D721Med (cell line): ENCODE results near the gene ESYT1.

Source experiments
- DNase-seq: peaks from one replicate; pipeline ENCODE4 v3.0.0; 2011; ENCODE audit warnings: low spot score; ENCODE audit not compliant: insufficient read length
- FAIRE-seq: peaks from 2 replicates; lab custom pipeline; 2011; peaks lifted over from hg19 to GRCh38; lab: Jason Lieb, UNC
- TF ChIP-seq, protein P1 (sequence below): IDR thresholded peaks from 2 replicates; pipeline ENCODE4 v1.5.1; 2012; ENCODE audit warnings: mild to moderate bottlenecking, control low read depth; ENCODE audit not compliant: insufficient read depth; ENCODE audit errors: missing control alignments

ESYT1 gene

DNA sequence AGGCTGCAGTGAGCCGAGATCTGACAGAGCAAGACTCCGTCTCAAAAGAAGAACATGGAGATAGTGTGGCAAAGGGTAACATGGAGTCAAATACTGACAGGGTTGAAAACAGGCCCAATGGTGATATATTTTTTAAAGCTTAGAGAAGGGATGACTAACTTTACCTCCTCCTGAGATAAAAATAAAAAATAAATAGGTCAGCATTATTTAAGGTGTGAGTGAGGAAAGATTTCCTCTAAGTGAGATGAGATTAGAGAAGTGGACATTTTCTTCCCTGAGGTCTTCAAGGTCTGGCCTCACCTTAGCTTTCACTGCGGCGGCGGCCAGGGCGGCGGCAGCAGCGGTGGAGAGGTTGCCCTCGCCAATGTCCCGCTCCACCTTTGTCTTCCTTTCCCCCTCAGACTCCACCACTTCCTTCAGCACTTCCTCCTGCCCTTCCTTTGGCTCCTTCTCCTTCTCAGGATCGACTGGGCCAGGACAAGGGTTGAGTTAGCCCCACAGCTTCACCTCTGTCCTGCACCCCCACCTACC lies 41.2 kb downstream of the ESYT1 start:
- TF ChIP-seq, protein P1, sequence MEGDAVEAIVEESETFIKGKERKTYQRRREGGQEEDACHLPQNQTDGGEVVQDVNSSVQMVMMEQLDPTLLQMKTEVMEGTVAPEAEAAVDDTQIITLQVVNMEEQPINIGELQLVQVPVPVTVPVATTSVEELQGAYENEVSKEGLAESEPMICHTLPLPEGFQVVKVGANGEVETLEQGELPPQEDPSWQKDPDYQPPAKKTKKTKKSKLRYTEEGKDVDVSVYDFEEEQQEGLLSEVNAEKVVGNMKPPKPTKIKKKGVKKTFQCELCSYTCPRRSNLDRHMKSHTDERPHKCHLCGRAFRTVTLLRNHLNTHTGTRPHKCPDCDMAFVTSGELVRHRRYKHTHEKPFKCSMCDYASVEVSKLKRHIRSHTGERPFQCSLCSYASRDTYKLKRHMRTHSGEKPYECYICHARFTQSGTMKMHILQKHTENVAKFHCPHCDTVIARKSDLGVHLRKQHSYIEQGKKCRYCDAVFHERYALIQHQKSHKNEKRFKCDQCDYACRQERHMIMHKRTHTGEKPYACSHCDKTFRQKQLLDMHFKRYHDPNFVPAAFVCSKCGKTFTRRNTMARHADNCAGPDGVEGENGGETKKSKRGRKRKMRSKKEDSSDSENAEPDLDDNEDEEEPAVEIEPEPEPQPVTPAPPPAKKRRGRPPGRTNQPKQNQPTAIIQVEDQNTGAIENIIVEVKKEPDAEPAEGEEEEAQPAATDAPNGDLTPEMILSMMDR, result no peak
- DNase-seq, result no peak
- FAIRE-seq, result no peak

DNA sequence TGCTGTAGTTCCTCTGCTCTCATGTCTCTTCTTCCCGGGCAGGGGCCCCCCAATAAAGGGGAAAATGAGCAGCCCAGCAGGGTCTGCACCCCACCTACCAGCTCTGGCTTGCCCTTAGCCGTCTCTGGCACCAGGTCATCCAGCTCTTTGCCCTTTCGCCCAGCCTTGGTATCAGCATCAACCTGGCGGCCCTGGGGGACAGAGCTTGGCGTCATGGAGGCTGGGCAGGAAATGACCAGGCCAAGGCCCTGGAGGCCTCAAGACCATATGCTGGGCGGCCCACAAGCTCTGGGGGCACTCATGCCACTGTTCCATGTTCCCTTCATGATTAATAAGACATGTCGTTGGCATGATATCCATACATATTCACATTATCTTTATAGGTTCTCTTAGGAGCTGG lies 44.8 kb downstream of the ESYT1 start:
- TF ChIP-seq, protein P1, result no peak
- DNase-seq (no peak), FAIRE-seq (no peak)

DNA sequence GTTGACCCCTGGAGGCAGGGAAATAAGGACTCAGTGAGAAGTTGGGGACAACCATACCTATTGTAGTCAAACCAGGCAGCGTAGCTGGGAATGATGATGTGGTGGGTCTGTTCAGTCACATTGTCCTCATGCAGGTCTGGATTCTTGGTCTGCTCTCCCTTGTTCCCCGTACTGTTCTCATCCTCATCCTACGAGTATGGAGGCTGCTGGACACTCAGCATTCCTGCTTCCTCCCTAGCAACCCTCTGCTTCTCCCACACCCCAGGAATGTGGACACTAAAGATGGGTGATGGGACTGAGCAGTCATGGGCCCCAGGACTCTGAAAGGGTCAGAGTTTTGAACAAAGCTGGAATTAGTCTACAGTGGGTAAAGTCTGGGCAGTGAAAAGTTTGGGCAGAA lies 50.3 kb downstream of the ESYT1 start:
- DNase-seq (no peak), FAIRE-seq (no peak)
- TF ChIP-seq, protein P1, result no peak

DNA sequence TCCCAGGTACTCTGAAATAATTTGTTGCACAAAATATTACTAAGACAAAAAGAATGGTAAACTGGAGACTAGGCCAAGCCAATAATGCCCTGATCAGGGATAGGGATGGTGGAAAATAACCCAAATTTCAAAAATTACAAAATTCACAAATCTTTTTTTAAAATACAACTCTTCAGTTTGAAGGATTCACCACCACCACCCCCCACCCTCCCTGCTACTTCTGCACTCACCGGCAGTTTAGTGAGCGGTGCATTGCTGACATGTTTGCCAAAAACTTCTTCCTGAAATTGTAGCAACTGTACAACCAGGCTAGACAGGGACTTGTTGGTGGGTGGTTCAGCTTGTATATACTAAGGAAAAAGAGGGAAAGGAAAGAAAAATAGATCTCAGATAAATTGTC lies 58.9 kb downstream of the ESYT1 start:
- no peak for FAIRE-seq
- TF ChIP-seq, protein P1, result no peak
- DNase-seq, result no peak

DNA sequence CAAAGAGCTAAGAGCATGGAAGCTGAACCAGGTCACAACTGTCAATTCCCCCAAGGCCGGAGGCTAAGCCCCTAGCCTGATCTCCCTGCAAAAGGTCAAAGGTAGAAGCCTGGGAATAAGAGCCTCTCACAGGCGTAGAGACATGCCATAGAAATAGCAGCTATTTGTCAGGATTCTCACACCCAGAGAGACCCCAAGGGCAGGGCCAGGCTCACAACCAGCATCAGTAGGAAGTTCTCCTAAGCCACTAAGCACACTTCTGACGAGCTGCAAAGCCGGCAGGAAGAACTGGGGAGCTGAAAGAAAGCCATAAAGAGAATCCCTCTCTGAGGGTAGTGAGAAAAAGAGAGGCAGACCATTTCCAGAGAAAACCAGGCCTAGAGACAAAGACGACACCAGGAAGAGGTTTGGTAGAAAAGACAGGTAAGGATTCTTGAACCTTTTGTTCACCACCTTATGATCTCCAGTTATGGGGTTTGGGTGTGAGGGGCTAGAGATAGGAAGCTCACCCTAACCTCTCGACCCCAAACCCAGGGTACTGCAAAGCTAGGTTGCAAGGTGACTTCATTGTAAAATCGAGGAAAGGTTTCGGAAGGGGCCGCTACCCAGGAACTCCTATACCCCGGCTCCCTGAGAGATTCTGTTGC lies 60.2 kb downstream of the ESYT1 start:
- no peak for FAIRE-seq
- TF ChIP-seq, protein P1, result no peak
- no peak for DNase-seq

DNA sequence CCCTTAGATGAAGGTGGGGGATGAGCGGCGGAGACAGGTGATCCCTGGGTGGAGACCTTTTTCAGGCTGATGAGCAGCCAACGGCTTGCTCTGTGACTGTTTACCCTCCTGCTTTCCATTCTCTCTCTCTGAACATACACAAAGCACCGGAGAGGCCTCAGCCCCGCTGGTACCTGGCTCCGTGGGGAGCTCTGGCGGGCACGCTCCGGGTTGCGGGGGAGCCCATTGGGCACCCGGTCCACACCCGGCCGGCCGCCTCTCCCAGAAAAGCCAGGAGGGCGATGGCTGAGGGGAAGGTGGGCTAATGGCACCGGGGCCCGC lies 60.7 kb downstream of the ESYT1 start:
- DNase-seq (no peak), FAIRE-seq (no peak)
- TF ChIP-seq, protein P1, result no peak

DNA sequence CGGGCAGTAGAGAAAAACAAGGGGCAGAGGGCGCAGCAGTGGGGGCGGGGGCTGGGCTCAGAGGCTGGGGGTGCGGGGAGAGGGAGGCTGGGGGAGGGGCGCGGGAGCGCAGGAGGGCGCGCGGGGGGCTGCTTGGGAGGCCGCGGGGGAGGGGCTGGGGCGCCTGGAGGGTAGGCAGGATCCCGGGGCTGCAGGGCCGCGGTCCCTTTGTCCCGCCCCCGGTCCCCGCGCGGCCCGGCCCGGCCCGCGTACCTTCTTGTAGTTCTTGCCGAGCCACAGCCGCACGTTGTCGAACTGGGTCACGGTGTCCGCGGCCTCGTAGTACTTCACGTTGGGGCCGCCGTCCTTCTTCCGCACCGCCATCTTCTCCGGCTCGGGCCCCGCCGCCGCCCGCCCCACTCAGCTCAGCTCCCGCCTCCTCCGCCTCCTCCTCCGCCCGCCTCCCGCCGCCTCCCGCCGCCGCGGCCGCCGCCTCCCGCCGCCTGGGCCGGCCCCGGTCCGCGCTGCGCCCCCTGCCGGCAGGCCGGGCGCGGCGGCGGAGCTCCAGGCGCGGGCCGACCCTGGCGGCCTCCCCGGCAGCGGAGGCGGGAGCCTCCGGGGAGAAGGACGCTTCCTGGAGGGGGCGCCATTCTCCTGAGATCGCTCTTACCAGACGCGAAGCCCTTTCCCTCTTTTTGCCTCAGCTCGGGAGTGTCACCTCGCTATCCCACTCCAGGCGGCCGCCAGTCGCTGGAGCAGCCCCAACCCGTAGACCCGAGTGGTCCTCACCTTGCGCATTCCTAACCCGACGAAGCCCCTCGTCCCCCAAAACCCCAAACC lies 61.2 kb downstream of the ESYT1 start, which contains the start of gene SMARCC2:
SMARCC2 (minus strand) TSS at position 385 of the 819 bp plus-strand sequence; CDS start at position 363, 22 bp downstream.
- DNase-seq (peak; percentile 78), FAIRE-seq (no peak)
- TF ChIP-seq, protein P1, result peak; percentile 63
